ENCODE data around the gene GATAD2B.
"Not testable (repeated sequence)": the region's sequence is repeated elsewhere in the genome, so short reads cannot be mapped to it uniquely, and the experiment has no call there.

Gene GATAD2B

DNA sequence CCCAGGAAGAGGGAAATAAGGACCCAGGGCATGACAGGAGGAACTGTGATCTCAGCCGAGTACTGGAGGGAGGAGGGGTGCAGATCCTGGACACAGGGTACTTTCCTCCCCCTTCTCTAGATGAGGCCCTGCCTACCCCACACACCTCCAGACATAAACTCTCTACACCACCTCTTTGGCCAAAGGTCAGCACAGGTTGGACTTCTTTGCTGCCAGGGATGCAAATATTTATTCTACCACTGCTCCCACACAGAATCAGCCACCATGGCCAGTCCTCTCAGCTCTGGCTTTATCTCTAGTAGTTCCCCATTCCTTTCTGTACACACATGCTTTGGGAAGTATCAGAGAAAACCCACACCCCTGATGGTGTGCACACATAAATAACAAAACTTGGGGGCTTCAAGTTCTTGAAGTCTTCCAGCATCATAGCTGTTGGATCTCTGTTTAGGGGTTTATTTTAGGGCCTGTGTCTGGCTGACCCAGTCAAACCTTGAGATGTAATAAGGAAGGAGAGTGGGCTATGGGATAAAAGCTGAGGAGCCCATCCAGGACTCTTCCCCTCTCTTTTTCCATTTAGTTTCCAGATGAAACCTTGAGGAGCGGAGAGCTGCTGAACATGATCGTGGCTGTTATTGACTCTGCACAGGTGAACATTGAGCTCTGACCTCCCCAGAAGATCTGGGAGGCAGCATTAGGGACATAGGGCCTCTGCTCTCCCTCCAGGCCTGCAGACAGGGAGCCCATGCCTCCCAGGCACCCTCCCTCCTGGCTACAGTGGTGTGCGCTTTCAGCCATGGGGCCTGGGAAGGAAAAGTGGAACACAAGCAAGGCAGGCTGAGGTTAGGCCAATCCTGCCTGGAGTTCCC is 154.2 kb downstream of the GATAD2B start:
- H3K4me3 ChIP-seq (ENCODE audit: low read depth, low read length), result no peak overlapping the region
- TF ChIP-seq, protein P1, sequence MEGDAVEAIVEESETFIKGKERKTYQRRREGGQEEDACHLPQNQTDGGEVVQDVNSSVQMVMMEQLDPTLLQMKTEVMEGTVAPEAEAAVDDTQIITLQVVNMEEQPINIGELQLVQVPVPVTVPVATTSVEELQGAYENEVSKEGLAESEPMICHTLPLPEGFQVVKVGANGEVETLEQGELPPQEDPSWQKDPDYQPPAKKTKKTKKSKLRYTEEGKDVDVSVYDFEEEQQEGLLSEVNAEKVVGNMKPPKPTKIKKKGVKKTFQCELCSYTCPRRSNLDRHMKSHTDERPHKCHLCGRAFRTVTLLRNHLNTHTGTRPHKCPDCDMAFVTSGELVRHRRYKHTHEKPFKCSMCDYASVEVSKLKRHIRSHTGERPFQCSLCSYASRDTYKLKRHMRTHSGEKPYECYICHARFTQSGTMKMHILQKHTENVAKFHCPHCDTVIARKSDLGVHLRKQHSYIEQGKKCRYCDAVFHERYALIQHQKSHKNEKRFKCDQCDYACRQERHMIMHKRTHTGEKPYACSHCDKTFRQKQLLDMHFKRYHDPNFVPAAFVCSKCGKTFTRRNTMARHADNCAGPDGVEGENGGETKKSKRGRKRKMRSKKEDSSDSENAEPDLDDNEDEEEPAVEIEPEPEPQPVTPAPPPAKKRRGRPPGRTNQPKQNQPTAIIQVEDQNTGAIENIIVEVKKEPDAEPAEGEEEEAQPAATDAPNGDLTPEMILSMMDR (IDR thresholded peaks at IDR 0.05; ENCODE audit: low read depth, low read length), result no peak

DNA sequence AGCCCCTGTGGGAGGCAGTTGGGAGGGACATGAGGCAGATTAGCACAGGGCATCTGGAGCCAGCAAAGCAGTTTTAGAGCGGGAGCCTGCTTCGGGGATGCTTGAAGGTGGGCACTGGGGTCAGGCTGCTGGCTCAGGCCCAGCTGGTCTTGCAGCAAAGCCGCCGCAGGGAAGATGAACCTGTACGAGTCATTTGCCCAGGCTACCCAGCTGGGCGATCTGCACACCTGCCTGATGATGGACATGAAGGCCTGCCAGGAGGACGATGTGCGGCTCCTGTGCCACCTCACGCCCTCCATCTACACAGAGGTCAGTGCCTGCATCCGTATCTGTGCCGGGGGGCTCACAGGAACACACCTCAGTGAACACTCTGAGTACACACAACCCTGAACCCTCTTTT is 155.3 kb downstream of the GATAD2B start:
- TF ChIP-seq, protein P1 (IDR thresholded peaks at IDR 0.05; ENCODE audit: low read depth, low read length), result no peak
- H3K4me3 ChIP-seq (ENCODE audit: low read depth, low read length), result no peak overlapping the region

DNA sequence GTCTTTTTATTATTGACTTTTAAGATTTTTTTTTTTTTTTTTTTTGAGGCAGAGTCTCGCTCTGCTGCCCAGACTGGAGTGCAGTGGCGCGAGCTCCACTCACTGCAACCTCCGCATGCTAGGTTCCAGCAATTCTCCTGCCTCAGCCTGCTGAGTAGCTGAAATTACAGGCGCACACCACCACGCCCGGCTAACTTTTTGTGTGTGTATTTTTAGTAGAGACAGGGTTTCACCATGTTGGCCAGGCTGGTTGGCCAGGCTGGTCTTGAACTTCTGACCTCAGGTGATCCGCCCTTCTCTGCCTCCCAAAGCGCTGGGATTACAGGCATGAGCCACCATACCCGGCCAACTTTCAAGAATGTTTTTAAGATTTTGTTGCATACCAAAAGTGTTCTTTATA is 156.1 kb downstream of the GATAD2B start:
- H3K4me3 ChIP-seq (ENCODE audit: low read depth, low read length), result not testable (repeated sequence)

DNA sequence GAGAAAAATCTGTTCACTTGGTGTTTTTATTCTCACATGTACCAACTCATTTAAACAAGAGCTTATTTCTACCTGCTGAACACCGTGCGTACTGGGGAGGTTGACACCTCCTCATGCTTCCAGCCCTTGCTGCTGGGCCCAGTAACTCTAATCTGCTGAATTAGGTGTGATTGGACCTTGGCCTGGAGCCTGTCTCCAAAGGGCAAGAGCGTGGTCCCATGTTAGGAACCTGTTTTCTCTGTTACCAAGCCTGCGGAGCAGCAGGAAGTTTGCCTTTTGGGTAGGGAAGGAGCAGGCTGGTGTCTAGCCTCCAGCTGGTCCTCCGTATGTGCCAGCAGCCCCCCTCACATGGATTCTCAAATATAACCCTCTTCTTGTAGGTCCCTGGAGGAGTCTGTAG is 158.5 kb downstream of the GATAD2B start:
- TF ChIP-seq, protein P1 (IDR thresholded peaks at IDR 0.05; ENCODE audit: low read depth, low read length), result no peak
- no peak overlapping the region for H3K4me3 ChIP-seq (ENCODE audit: low read depth, low read length)

DNA sequence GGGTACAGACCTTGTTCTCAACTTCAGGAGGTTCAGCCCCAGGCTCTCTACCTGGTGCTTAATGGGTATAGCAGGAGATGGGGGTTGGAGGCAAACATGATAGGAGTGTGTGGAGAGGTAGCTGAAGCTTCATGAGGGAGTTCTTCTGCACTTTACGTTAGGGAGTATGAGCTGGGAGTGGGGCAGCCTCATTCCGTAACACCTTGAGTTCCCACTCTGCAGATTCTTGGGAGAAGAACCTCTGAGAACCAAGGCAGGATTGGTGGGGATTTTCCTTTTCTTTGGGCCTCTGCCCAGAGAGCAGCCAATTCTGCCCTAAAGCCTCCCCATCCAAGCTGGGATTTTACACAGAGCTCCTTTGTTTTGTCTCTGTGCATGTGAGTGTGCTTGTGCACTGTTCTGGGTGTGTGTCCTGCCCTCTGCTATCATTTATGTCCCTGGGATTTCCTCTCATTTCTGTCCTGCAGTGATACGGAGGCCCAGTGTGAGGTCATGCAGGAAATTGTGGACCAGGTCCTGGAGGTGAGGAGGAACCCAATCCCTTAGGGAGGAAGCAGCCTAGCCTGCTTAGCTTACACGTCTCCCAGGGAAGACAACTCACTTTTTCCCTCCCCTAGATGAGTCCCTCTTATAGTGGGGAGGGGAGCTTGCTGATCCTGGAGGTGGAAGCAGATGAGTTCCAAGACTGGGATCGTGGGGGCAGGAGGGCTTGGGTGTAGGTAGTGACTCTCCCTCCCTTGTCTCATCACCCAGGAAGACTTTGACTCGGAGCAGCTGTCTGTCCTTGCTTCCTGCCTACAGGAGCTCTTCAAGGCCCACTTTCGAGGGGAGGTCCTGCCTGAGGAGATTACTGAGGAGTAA is 159.2 kb downstream of the GATAD2B start:
- TF ChIP-seq, protein P1 (IDR thresholded peaks at IDR 0.05; ENCODE audit: low read depth, low read length), result no peak
- H3K4me3 ChIP-seq (ENCODE audit: low read depth, low read length), result no peak overlapping the region

DNA sequence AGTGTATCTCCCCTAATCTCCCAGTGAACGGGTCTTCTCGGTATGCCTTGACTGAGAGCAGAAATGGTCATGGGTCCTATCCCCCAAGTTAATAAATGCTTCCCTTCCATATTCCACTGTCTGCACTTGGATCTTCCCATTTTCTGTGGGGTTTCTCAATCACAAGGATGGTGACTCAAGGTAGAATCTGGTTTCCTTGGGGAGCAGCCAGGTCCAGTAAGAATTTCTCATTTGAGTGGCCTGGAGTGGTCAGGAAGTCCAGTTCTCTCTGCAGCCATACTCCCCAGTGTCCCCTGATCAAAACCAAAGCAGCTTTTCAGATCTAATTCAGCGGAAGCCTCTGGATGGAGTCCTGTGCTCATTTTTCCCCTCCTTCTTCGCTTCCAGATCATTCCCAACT is 162.3 kb downstream of the GATAD2B start:
- TF ChIP-seq, protein P1 (IDR thresholded peaks at IDR 0.05; ENCODE audit: low read depth, low read length), result no peak
- no peak overlapping the region for H3K4me3 ChIP-seq (ENCODE audit: low read depth, low read length)

Measured in WI38 (cell line).